ENCODE data around the gene SND1. TPM values are rescaled to one million over a fixed set of nuclear protein-coding genes. Genes with fewer than 3 reads are reported as not detected.

SND1 gene
- total and polyA plus RNA-seq, 4 donors, result 50.3 to 150 (median 105) TPM

DNA sequence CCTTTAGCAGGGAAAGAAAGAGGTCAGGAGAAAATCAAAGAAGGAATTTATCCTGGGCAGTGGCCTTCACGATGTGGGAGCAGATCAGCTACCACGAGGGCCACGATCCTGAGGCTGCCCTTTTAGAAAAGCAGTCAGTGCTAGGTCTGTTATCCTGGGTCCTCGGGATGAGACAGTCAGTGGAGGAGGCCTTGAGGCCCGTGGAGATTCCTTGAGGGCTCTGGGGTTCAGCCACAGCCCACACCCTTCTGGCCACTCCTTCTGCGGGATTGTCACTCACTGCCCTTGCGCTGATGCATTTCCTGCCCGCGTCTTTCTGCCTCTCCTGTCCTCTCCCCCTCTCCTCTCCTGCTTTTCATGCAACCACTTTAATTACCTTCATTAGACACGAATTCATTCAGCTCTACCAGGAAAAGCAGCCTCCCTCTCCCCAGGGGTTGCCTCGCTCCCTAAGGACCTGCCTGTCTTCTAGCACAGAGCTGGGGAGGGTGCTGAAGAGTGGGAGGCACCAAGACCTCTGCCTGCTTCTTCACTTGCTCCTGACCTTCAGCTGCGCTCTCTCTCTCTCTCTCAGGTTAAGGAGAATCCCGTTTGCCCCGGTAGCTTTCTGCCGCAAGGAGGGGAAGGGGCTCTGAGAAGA lies 421.8 kb downstream of the SND1 start:
- WGBS, 2 donors, result 83 to 84% methylated on average over 14 to 15 of the region's 15 CpGs
- ATAC-seq (ENCODE audit: low FRiP score) (no peak), DNase-seq (no peak)
- H3K36me3 ChIP-seq (ENCODE audit: control insufficient read depth in 1 of 2, insufficient read depth in 2 of 2, low read length in 1 of 2), result no peaks in the 10 kb centered on the region
- no peak overlapping the region for H3K27ac ChIP-seq (ENCODE audit: low read depth in 1 of 2, low read length in 2 of 2)
- intact Hi-C loops (cut with DNase I), result no loop called here
- no peaks in the 10 kb centered on the region for H3K27me3 ChIP-seq (ENCODE audit: control insufficient read depth in 1 of 2, insufficient read depth in 2 of 2, low read length in 1 of 2)
- H3K9me3 ChIP-seq (ENCODE audit: control insufficient read depth, low read length), result no peaks in the 10 kb centered on the region
- no peaks in the 10 kb centered on the region for H3K4me1 ChIP-seq (ENCODE audit: control insufficient read depth in 1 of 2, insufficient read depth in 2 of 2, low read length in 2 of 2)
- no peak overlapping the region for H3K4me3 ChIP-seq (ENCODE audit: low read length in 2 of 2)

GRCh38 chr7:128074336-128074735 lies 422.3 kb downstream of the SND1 start:
- Histone ChIP-seq H3K27ac (ENCODE audit: low read depth in 1 of 2, low read length in 2 of 2) (no peak overlapping the region), H3K36me3 (ENCODE audit: control insufficient read depth in 1 of 2, insufficient read depth in 2 of 2, low read length in 1 of 2) (no peaks in the 10 kb centered on the region), H3K4me3 (ENCODE audit: low read length in 2 of 2) (no peak overlapping the region), H3K4me1 (ENCODE audit: control insufficient read depth in 1 of 2, insufficient read depth in 2 of 2, low read length in 2 of 2) (no peaks in the 10 kb centered on the region), H3K27me3 (ENCODE audit: control insufficient read depth in 1 of 2, insufficient read depth in 2 of 2, low read length in 1 of 2) (no peaks in the 10 kb centered on the region), H3K9me3 (ENCODE audit: control insufficient read depth, low read length) (no peaks in the 10 kb centered on the region)
- intact Hi-C loops (cut with DNase I), result no loop called here
- no peak for DNase-seq
- ATAC-seq (ENCODE audit: low FRiP score), result no peak
- WGBS, 2 donors, result 88% methylated on average over 19 of the region's 19 CpGs

DNA sequence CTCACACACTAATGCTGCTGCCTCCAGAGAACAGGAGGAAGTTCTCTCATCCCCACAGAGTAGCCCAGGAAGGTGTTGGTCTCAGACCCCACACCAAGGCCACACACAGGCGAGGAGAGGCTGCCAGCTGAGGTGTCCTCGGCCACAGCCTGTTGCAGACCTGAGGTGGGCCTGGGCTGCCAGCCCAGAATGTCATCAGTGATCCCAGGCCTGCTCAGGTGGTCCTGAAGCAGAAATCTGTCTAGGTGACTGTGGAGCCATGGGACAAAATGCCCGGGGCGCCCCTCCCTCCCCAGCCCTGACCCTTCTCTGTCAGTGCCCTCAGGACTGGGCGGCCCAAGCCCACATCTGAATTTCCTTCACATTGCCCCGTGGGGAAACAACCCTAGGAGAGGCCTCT lies 422.7 kb downstream of the SND1 start:
- 74 to 80% methylated on average over 6 of the region's 6 CpGs for WGBS, 2 donors
- ATAC-seq (ENCODE audit: low FRiP score), result no peak
- no peak overlapping the region for H3K4me3 ChIP-seq (ENCODE audit: low read length in 2 of 2)

DNA sequence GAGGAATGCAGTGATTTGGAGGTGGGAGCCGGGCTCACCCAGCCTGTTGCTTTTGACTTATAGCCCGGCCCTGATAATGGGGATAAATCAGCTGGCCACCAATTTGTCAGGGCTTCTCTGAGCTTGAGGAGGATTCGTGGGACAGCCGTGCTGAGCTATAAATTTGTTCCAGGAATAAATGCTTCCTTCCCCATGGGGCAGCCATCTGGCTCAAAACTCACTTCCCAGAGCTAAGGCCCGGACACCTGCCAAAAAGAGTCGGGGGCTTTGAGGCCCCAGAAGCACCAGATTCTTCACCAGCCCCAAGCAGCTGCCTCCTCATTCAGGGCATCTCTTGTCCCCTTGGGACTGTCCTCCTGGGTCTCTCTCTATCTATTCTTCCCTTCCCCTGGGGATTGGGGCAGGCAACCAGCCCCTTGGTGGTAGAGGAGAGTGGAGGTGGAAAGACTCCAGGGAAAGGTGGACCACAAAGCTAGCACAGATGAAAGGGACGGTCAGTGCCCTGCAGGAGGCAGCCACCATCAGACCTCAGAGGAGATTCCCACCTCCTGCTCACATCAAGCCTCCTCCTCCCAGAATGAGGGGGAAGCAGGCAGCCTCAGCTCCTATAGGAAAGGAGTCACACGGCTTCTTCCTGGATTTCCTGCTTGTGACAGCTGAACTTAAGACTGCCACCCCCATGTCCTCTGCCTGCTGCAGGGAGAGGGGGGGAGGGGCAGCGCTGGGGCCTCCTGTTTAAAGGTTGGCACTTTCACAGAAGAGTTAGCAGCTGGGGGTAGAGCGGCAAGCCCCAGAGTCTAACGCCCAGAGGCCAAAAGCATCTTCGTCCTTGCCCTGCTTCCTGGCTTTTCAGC lies 423.5 kb downstream of the SND1 start:
- intact Hi-C loops (cut with DNase I), result no loop called here
- no peaks in the 10 kb centered on the region for H3K36me3 ChIP-seq (ENCODE audit: control insufficient read depth in 1 of 2, insufficient read depth in 2 of 2, low read length in 1 of 2)
- ATAC-seq (ENCODE audit: low FRiP score) (no peak), DNase-seq (no peak)
- no peaks in the 10 kb centered on the region for H3K4me1 ChIP-seq (ENCODE audit: control insufficient read depth in 1 of 2, insufficient read depth in 2 of 2, low read length in 2 of 2)
- no peaks in the 10 kb centered on the region for H3K9me3 ChIP-seq (ENCODE audit: control insufficient read depth, low read length)
- H3K27me3 ChIP-seq (ENCODE audit: control insufficient read depth in 1 of 2, insufficient read depth in 2 of 2, low read length in 1 of 2), result no peaks in the 10 kb centered on the region
- H3K27ac ChIP-seq (ENCODE audit: low read depth in 1 of 2, low read length in 2 of 2), result no peak overlapping the region
- no peak overlapping the region for H3K4me3 ChIP-seq (ENCODE audit: low read length in 2 of 2)
- WGBS, 2 donors, result 74 to 77% methylated on average over 12 of the region's 12 CpGs

More for the DNA sequence above, 422.7 kb downstream of the SND1 start:
- no peaks in the 10 kb centered on the region for H3K4me1 ChIP-seq (ENCODE audit: control insufficient read depth in 1 of 2, insufficient read depth in 2 of 2, low read length in 2 of 2)
- H3K27me3 ChIP-seq (ENCODE audit: control insufficient read depth in 1 of 2, insufficient read depth in 2 of 2, low read length in 1 of 2), result no peaks in the 10 kb centered on the region
- H3K36me3 ChIP-seq (ENCODE audit: control insufficient read depth in 1 of 2, insufficient read depth in 2 of 2, low read length in 1 of 2), result no peaks in the 10 kb centered on the region
- intact Hi-C loops (cut with DNase I), result no loop called here
- no peak for DNase-seq
- no peak overlapping the region for H3K27ac ChIP-seq (ENCODE audit: low read depth in 1 of 2, low read length in 2 of 2)
- H3K9me3 ChIP-seq (ENCODE audit: control insufficient read depth, low read length), result no peaks in the 10 kb centered on the region

GRCh38 chr7:128076196-128076795 lies 424.3 kb downstream of the SND1 start:
- intact Hi-C loops (cut with DNase I), result no loop called here
- Histone ChIP-seq H3K9me3 (ENCODE audit: control insufficient read depth, low read length) (no peaks in the 10 kb centered on the region), H3K27me3 (ENCODE audit: control insufficient read depth in 1 of 2, insufficient read depth in 2 of 2, low read length in 1 of 2) (no peaks in the 10 kb centered on the region), H3K4me3 (ENCODE audit: low read length in 2 of 2) (no peak overlapping the region), H3K4me1 (ENCODE audit: control insufficient read depth in 1 of 2, insufficient read depth in 2 of 2, low read length in 2 of 2) (no peaks in the 10 kb centered on the region), H3K36me3 (ENCODE audit: control insufficient read depth in 1 of 2, insufficient read depth in 2 of 2, low read length in 1 of 2) (peaks cover 0 to 2% of the 10 kb centered on the region in 2 donors), H3K27ac (ENCODE audit: low read depth in 1 of 2, low read length in 2 of 2) (no peak overlapping the region)
- ATAC-seq (ENCODE audit: low FRiP score) (no peak), DNase-seq (no peak)
- 82 to 89% methylated on average over 8 of the region's 8 CpGs for WGBS, 2 donors

DNA sequence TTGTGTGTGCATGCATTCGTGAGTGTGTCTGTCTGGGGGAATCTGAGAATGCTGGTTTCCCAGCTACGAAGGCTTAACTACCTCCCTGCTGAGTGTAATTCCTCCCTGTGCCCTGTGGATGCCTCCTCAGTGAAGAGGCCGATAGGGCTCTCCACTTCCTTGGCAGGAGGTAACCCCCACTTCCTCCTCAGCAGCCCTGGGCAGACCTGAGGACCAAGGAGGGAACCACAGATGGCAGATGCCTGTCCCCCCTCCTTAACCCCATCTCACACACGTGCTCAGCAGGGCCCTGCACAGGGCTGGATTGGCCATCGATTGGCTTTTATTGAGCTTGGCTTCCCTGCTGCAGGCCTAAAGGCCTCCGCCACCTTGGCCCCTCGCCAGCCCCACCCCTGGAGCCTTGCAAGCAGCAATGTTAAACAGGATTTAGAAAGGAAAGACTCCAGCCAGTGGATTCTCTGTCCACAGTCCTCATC lies 424.8 kb downstream of the SND1 start:
- no peak overlapping the region for H3K27ac ChIP-seq (ENCODE audit: low read depth in 1 of 2, low read length in 2 of 2)
- no peak overlapping the region for H3K4me3 ChIP-seq (ENCODE audit: low read length in 2 of 2)
- H3K9me3 ChIP-seq (ENCODE audit: control insufficient read depth, low read length), result no peaks in the 10 kb centered on the region
- DNase-seq (peak in 1 of 2 donors; percentile 83), ATAC-seq (ENCODE audit: low FRiP score) (peak; percentile 24)
- WGBS, 2 donors, result 36 to 44% methylated on average over 7 of the region's 7 CpGs
- no peaks in the 10 kb centered on the region for H3K27me3 ChIP-seq (ENCODE audit: control insufficient read depth in 1 of 2, insufficient read depth in 2 of 2, low read length in 1 of 2)
- peaks cover 0 to 5% of the 10 kb centered on the region in 2 donors for H3K36me3 ChIP-seq (ENCODE audit: control insufficient read depth in 1 of 2, insufficient read depth in 2 of 2, low read length in 1 of 2)
- H3K4me1 ChIP-seq (ENCODE audit: control insufficient read depth in 1 of 2, insufficient read depth in 2 of 2, low read length in 2 of 2), result no peaks in the 10 kb centered on the region
- intact Hi-C loops (cut with DNase I), result no loop called here

DNA sequence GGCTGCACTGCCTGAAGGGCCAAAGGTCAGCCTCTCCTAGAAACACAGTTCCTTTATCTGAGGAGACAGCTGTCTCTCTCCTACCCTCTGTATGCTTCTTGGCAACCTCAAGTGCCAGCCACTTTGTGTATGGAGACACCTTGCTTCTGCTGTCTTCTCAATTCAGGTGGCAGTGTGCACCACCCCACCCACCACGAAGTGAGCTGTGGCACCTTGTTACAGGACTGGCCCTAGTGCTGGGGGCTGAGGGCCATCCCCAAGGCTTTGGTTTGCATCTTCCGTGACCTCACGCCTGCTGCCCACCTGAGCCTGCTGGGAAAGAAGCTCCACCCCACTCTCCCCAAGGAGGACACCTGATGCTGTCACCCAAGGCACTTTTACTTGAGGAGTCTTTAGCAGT lies 426.3 kb downstream of the SND1 start:
- DNase-seq (no peak), ATAC-seq (ENCODE audit: low FRiP score) (no peak)
- 95 to 97% methylated on average over 3 of the region's 3 CpGs for WGBS, 2 donors
- no peaks in the 10 kb centered on the region for H3K9me3 ChIP-seq (ENCODE audit: control insufficient read depth, low read length)
- no peaks in the 10 kb centered on the region for H3K27me3 ChIP-seq (ENCODE audit: control insufficient read depth in 1 of 2, insufficient read depth in 2 of 2, low read length in 1 of 2)
- H3K4me3 ChIP-seq (ENCODE audit: low read length in 2 of 2), result no peak overlapping the region
- no peaks in the 10 kb centered on the region for H3K4me1 ChIP-seq (ENCODE audit: control insufficient read depth in 1 of 2, insufficient read depth in 2 of 2, low read length in 2 of 2)
- H3K36me3 ChIP-seq (ENCODE audit: control insufficient read depth in 1 of 2, insufficient read depth in 2 of 2, low read length in 1 of 2), result peaks cover 0 to 5% of the 10 kb centered on the region in 2 donors
- H3K27ac ChIP-seq (ENCODE audit: low read depth in 1 of 2, low read length in 2 of 2), result no peak overlapping the region
- intact Hi-C loops (cut with DNase I), result no loop called here

- Histone ChIP-seq H3K27ac (ENCODE audit: low read depth in 1 of 2, low read length in 2 of 2) (no peak overlapping the region), H3K27me3 (ENCODE audit: control insufficient read depth in 1 of 2, insufficient read depth in 2 of 2, low read length in 1 of 2) (no peaks in the 10 kb centered on the region), H3K9me3 (ENCODE audit: control insufficient read depth, low read length) (no peaks in the 10 kb centered on the region), H3K4me3 (ENCODE audit: low read length in 2 of 2) (no peak overlapping the region), H3K4me1 (ENCODE audit: control insufficient read depth in 1 of 2, insufficient read depth in 2 of 2, low read length in 2 of 2) (no peaks in the 10 kb centered on the region), H3K36me3 (ENCODE audit: control insufficient read depth in 1 of 2, insufficient read depth in 2 of 2, low read length in 1 of 2) (peaks cover 0 to 8% of the 10 kb centered on the region in 2 donors)
- WGBS, 2 donors, result 88 to 92% methylated on average over 7 of the region's 7 CpGs
- no peak for ATAC-seq (ENCODE audit: low FRiP score)
- intact Hi-C loops (cut with DNase I), result no loop called here
- DNase-seq, result no peak
Measured at GRCh38 chr7:128080169-128080568, 428.2 kb downstream of the SND1 start.
